Inflammatory macrophage (primary cell): Measurements from ENCODE around the gene PTK6.

Source experiments
- DNase-seq, 2 donors: peaks; one replicate each; pipeline ENCODE4 v3.0.0-alpha.2; 2020 to 2022

Gene PTK6

DNA sequence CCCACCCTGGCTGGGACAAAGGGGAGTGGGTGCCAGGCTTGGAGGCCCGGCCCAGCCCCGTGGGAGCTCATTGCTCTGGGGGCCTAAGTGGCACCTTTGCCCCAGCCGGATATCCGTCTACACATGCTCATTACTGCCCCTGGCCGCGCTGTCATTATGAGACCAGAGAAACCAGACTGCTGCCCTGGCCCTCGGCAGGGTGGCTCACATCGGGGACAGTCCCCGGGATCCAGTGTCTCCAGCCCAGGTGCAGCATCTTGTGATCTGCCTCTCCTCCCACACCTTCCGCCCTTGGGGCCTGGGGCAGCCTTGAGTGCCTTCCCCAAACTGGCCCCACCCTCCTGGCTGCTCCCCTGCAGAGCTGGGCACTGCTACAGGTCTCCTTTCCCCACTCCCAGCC, 5.5 kb upstream of the PTK6 start:
- no peak for DNase-seq

DNA sequence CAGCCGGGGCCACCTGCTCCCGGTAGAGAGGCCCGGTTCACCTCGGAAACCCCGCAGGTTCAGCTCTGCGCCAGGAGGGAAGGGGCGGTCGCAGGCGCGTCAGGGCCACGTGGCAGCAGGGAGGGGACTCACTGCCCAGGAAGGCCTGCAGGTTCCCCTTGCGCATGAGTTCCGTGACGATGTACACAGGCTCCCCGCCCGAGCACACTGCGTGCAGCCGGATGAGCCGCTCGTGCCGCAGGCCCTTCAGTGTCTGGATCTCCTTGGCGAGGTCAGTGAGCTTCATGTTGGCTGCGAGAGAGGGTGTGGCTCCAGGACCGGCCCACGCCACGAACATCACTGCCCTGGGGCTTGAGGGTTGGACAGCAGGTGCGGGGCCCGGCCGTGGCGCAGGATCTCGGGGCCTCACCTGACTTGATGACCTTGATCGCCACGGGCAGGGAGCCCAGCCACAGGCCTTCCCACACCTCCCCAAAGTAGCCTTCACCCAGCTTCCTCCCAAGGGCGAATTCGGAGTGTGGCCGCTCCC, 4.9 kb upstream of the PTK6 start:
- no peak for DNase-seq

DNA sequence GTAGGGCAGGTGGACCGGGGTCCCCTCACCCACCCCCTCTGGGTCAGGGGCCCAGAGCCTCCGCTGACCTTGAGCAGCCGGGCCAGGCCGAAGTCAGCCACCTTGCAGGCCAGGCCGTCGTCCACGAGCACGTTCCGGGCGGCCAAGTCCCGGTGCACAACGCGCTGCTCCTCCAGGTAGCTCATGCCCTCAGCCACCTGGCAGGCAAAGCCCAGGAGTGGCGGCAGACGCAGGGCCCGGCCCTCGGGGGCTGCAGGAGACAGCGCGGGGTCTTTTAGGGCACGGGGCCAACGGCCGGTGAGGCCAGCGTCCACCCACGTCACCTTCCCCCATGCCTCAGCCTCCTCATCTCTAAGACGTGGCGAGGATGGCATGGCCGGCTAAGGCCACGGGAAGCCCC, 4.2 kb upstream of the PTK6 start:
- DNase-seq: no peak

- DNase-seq: peak in 1 of 2 donors; percentile 5
Measured at GRCh38 chr20:63540417-63541186, 3.4 kb upstream of the PTK6 start.

GRCh38 chr20:63539441-63540370, 2.5 kb upstream of the PTK6 start:
- DNase-seq: no peak

GRCh38 chr20:63539092-63539430, 1.9 kb upstream of the PTK6 start:
- DNase-seq: no peak

- DNase-seq: peak; percentile 16 to 31
Measured at GRCh38 chr20:63538204-63539091, 1.3 kb upstream of the PTK6 start.

- peak; percentile 99 for DNase-seq
Measured at GRCh38 chr20:63537525-63538203, 488 bp upstream of the PTK6 start.

DNA sequence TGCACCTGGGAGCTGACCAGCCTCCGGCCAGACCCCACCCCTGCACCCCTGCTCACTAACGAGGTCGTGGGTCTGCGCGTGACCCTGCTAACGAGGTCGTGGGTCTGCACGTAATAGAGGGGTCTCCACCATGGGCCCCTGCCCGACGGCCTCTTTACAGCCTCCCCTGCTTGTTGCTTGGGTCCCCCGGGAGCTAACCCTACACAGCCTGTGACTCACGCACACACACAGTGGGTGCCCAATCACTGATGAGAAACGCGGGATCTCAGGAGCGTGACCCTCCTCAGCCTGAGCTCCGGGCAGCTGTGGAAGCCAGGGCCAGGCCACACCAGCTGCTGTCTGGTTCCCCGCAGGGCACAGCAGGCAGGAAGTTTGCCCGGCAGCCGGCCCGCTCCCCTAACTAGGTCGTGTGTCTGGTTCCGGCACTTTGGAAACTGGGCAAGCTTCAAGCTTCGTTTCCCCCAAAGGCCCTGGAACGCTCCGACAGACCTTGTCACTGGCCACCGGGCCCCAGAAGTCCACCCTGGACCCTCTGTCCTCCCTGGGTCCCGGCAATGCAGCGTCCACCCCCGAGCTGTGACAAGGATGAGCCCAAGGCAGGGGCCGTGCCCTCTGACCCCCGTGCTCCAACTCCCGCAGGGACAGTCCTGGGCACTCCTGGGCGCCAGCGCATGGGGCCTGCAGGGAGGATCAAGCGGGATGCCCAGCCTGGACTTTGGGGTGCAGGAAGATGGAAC, 767 bp downstream of the PTK6 start:
- no peak for DNase-seq

- DNase-seq: no peak
Measured at GRCh38 chr20:63534831-63535651, 2.1 kb downstream of the PTK6 start.

- no peak for DNase-seq
Measured at GRCh38 chr20:63534427-63534830, 2.7 kb downstream of the PTK6 start.

DNA sequence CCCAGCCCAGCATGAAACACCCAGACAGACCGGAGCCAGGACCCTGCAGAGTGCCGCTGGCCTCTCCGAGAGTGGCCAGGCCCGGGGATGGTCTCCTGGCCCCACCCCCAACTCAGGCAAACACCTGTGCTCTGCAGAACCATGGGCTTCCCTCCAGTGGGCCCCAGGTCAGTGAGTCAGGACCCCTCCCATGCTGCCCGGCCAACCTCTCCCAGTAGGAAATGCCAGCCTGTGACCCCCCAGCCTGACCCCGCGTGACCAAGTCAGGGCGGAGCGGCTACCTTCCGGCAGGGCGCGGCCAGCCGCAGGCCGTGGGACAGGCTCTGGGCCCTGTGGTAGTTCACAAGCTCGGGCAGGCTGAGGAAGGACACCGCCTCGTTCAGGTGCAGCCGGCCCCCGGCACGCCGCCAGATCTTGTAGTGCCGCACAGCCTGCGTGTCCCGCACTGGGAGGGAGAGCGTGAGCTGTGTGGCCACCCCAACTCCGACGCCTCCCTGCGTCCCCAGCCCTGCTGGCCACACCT, 3.2 kb downstream of the PTK6 start:
- no peak for DNase-seq

GRCh38 chr20:63533388-63533787, 3.8 kb downstream of the PTK6 start:
- DNase-seq: no peak

GRCh38 chr20:63532449-63532971, 4.7 kb downstream of the PTK6 start:
- no peak for DNase-seq

DNA sequence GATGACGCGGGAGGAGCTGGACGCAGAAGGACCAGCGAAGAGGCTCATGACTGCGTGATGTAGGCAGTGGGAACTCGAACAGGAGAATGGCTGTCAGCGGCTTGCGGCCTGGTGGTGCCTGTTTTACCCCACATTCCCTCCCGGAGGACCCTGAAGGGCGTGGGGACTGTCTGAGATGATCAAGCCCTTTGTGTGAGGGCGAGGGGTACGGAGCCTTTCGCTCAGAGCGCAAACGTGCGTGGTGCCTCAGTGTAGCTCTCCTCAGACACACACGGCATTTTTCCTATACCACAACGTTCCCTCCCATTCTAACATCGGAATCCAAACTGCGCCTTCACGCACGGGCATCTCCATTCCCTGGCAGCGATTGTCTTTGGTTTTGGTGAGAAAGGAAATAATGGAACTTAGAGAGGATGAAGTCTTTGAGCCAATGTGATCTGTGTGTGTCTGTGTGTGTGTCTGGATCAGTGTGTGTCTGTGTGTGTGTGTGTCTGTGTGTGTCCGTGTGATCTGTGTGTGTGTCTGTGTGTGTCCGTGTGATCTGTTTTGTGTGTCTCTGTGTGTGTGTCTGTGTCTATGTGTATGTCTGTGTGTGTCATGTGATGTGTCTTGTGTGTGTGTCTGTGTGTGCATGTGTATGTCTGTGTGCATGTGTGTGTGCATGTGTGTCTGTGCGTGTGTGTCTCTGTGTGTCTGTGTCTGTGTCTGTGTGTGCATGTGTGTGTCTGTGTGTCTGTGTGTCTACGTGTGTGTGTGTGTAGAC, 5.3 kb downstream of the PTK6 start:
- DNase-seq: no peak

GRCh38 chr20:63530788-63531160, 6.4 kb downstream of the PTK6 start:
- DNase-seq: no peak

- no peak for DNase-seq
Measured at GRCh38 chr20:63529861-63530787, 7.1 kb downstream of the PTK6 start.
